A549 (cell line): Measurements from ENCODE around the gene SELENBP1. TPM values are rescaled to one million over a fixed set of nuclear protein-coding genes. Genes with fewer than 3 reads are reported as not detected.

Source experiments
- ATAC-seq, 2 experiments: fragments of 200-7000 bp in 1 of 2; fragments of >200 bp in 1 of 2; cut with Nextera tagmentation in 1 of 2; cut with Tn5 transposase in 1 of 2; 3 replicates each; pipeline versions ENCODE4 v1.8.0 to v1.9.1; 2018 to 2020; ENCODE audit warnings: mild to moderate bottlenecking in 1 of 2, moderate library complexity in 1 of 2
- CTCF ChIA-PET: fragments of 300-600 bp; sonication (Branson Sonifier 250); formaldehyde crosslinking; extraction: SDS; loops from one replicate; lab custom pipeline; 2021; ENCODE audit warnings: antibody characterized with exemption, inconsistent platforms; lab: Yijun Ruan, JAX
- POLR2A ChIA-PET: fragments of 350-600 bp; formaldehyde crosslinking; extraction: SDS; loops from one replicate; lab custom pipeline; 2021; ENCODE audit warnings: antibody characterized with exemption, inconsistent platforms; lab: Yijun Ruan, JAX
- DNase-seq, 2 experiments: peaks; one replicate each; pipeline versions ENCODE4 v3.0.0 to v3.0.0-alpha.2; 2011 to 2016; ENCODE audit warnings: low read depth in 1 of 2, low spot score in 1 of 2
- FAIRE-seq: peaks from 2 replicates; lab custom pipeline; 2011; peaks lifted over from hg19 to GRCh38; lab: Jason Lieb, UNC
- H3K27ac ChIP-seq, 2 experiments: fragments of >200 bp; sonication (Bioruptor Twin); formaldehyde crosslinking; 3 replicates each; pipeline ENCODE4 v1.5.1; 2016 to 2017
- H3K4me1 ChIP-seq: fragments of >200 bp; sonication (Bioruptor Twin); formaldehyde crosslinking; 3 replicates; pipeline ENCODE4 v1.6.1; 2016
- H3K4me2 ChIP-seq: fragments of >200 bp; sonication (Bioruptor Twin); formaldehyde crosslinking; 3 replicates; pipeline ENCODE4 v1.6.1; 2016
- H3K4me3 ChIP-seq: fragments of >200 bp; sonication (Bioruptor Twin); formaldehyde crosslinking; 3 replicates; pipeline ENCODE4 v1.5.1; 2016
- H3K9me3 ChIP-seq: fragments of >200 bp; sonication (Bioruptor Twin); formaldehyde crosslinking; 3 replicates; pipeline ENCODE4 v1.6.1; 2016
- BCL3 ChIP-seq: fragments of >200 bp; sonication (Bioruptor Twin); formaldehyde crosslinking; IDR thresholded peaks from 3 replicates; pipeline ENCODE4 v1.6.1; 2016
- BHLHE40 ChIP-seq: IDR thresholded peaks from 2 replicates; pipeline ENCODE4 v1.6.1; 2012; ENCODE audit warnings: low read depth, low read length, inconsistent platforms
- CBX8 ChIP-seq: fragments of 200-600 bp; sonication (generic); IDR thresholded peaks from 2 replicates; pipeline ENCODE4 v1.6.1; 2016
- CHD2 ChIP-seq: fragments of 150-350 bp; IDR thresholded peaks from 2 replicates; pipeline ENCODE4 v1.6.1; 2014; ENCODE audit warnings: low read length; ENCODE audit not compliant: partially characterized antibody
- CHD4 ChIP-seq: fragments of 200-600 bp; sonication (generic); IDR thresholded peaks from 2 replicates; pipeline ENCODE4 v1.6.1; 2016; ENCODE audit warnings: antibody characterized with exemption, mild to moderate bottlenecking, borderline replicate concordance
- EP300 ChIP-seq, 2 experiments: fragments of >200 bp; sonication (Bioruptor Twin); formaldehyde crosslinking; IDR thresholded peaks; 2 replicates in 1 of 2; 3 replicates in 1 of 2; pipeline ENCODE4 v1.6.1; 2016 to 2017
- FOSB ChIP-seq: fragments of 250-450 bp; sonication (Bioruptor Pico); IDR thresholded peaks from 2 replicates; pipeline ENCODE4 v1.5.0; 2020; ENCODE audit warnings: mild to moderate bottlenecking, moderate library complexity
- FOXS1 ChIP-seq: fragments of 250-450 bp; sonication (Bioruptor Pico); IDR thresholded peaks from 2 replicates; pipeline ENCODE4 v1.5.0; 2020; ENCODE audit warnings: mild to moderate bottlenecking, moderate library complexity
- HDAC2 ChIP-seq: fragments of 200-600 bp; sonication (generic); IDR thresholded peaks from 2 replicates; pipeline ENCODE4 v1.6.1; 2016
- HES2 ChIP-seq: fragments of >200 bp; sonication (Bioruptor Twin); formaldehyde crosslinking; IDR thresholded peaks from 2 replicates; pipeline ENCODE4 v1.6.1; 2016
- HEYL ChIP-seq: fragments of 250-450 bp; sonication (Bioruptor Pico); IDR thresholded peaks from 2 replicates; pipeline ENCODE4 v1.8.0; 2021; ENCODE audit warnings: mild to moderate bottlenecking, moderate library complexity
- HOXB5 ChIP-seq: fragments of 250-450 bp; sonication (Bioruptor Pico); IDR thresholded peaks from 2 replicates; pipeline ENCODE4 v1.5.0; 2020; ENCODE audit warnings: mild to moderate bottlenecking, moderate library complexity
- MAFK ChIP-seq: fragments of 450-650 bp; IDR thresholded peaks from 2 replicates; pipeline ENCODE4 v1.6.1; 2014; ENCODE audit not compliant: partially characterized antibody
- NFE2L2 ChIP-seq: fragments of 150-350 bp; conservative IDR thresholded peaks from 2 replicates; pipeline ENCODE4 v1.6.1; 2014; ENCODE audit warnings: low read length
- NPAS2 ChIP-seq: fragments of 250-450 bp; sonication (Bioruptor Pico); IDR thresholded peaks from 2 replicates; pipeline ENCODE4 v1.8.0; 2022; ENCODE audit warnings: mild to moderate bottlenecking, moderate library complexity, borderline replicate concordance
- PBX3 ChIP-seq: IDR thresholded peaks from 2 replicates; pipeline ENCODE4 v1.6.1; 2012
- PHF8 ChIP-seq: fragments of 200-600 bp; sonication (generic); IDR thresholded peaks from 2 replicates; pipeline ENCODE4 v1.6.1; 2016; ENCODE audit warnings: low read depth, mild to moderate bottlenecking, antibody characterized with exemption, moderate library complexity, borderline replicate concordance
- POLR2AphosphoS2 ChIP-seq: conservative IDR thresholded peaks from 2 replicates; pipeline ENCODE4 v1.6.1; 2012; ENCODE audit warnings: low read length, improper control_type of control experiment, inconsistent platforms
- RAD21 ChIP-seq, 2 experiments: fragments of >200 bp in 1 of 2; sonication (Bioruptor Twin) in 1 of 2; formaldehyde crosslinking in 1 of 2; IDR thresholded peaks in 1 of 2; conservative IDR thresholded peaks in 1 of 2; 2 replicates in 1 of 2; 3 replicates in 1 of 2; pipeline ENCODE4 v1.6.1; 2012 to 2018; ENCODE audit warnings: inconsistent platforms in 1 of 2
- RCOR1 ChIP-seq: fragments of 150-350 bp; IDR thresholded peaks from 2 replicates; pipeline ENCODE4 v1.6.1; 2014; ENCODE audit warnings: antibody characterized with exemption, low read length, low read depth
- SREBF2 ChIP-seq: fragments of 450-650 bp; IDR thresholded peaks from 2 replicates; pipeline ENCODE4 v1.6.1; 2014; ENCODE audit warnings: mild to moderate bottlenecking, moderate library complexity
- ZFP36 ChIP-seq: fragments of 450-650 bp; IDR thresholded peaks from 2 replicates; pipeline ENCODE4 v1.6.1; 2014; ENCODE audit warnings: borderline replicate concordance; ENCODE audit not compliant: partially characterized antibody
- ZSCAN20 ChIP-seq: fragments of 250-450 bp; sonication (Bioruptor Pico); IDR thresholded peaks from 2 replicates; pipeline ENCODE4 v1.8.0; 2022; ENCODE audit warnings: mild to moderate bottlenecking, moderate library complexity
- WGBS: methylation state at CpG from one replicate; pipeline ENCODE4 v1.1.6; 2017; ENCODE audit errors: missing lambda C conversion rate; 5-methylcytosine and 5-hydroxymethylcytosine counted together
- polyA plus RNA-seq, 4 experiments: library from polyadenylated mRNA; depleted of rRNA in 3 of 4; stranded (reverse); fragments of >200 nt; fragmentation: RNase III in 1 of 4; extraction: RNeasy Plus Mini Kit Qiagen cat#74134 plus additional on column Dnase treatment in 1 of 4; gene quantifications; 2 replicates in 3 of 4; 3 replicates in 1 of 4; pipeline ENCODE4 v1.2.3, GENCODE V29; 2011 to 2017
- TF ChIP-seq, protein P1 (sequence below): fragments of 150-350 bp; IDR thresholded peaks from 2 replicates; pipeline ENCODE4 v1.6.1; 2014; ENCODE audit warnings: low read depth, mild to moderate bottlenecking, low read length
- TF ChIP-seq, protein P2 (sequence below): fragments of 200-600 bp; sonication (generic); IDR thresholded peaks from 2 replicates; pipeline ENCODE4 v1.6.1; 2016; ENCODE audit warnings: antibody characterized with exemption, mild to moderate bottlenecking, moderate library complexity
- TF ChIP-seq, protein P3 (sequence below): fragments of 250-450 bp; sonication (Bioruptor Pico); IDR thresholded peaks from 2 replicates; pipeline ENCODE4 v1.5.0; 2020; ENCODE audit warnings: low read depth, mild to moderate bottlenecking, moderate library complexity

The SELENBP1 gene
- polyA plus RNA-seq, 2 of the 4 experiments (the other 2 are of a cell fraction) = 12.8 to 28.6 TPM

- CTCF ChIA-PET = interaction anchor here (1.0 to 4.4 kb wide), 6 partner anchors 17 to 334 kb away, joined by 4 to 32 read pairs (median 6); no protein-coding TSS in a partner anchor
- no peak for DNase-seq
- TF ChIP-seq RCOR1 = no peak
- TF ChIP-seq NPAS2 (CRISPR knock-in tag) = no peak
- TF ChIP-seq EP300 (IDR thresholded peaks at IDR 0.05) = no peak
- TF ChIP-seq HOXB5 (CRISPR knock-in tag) = no peak
- no peak for TF ChIP-seq HEYL
- no peak for TF ChIP-seq ZSCAN20 (CRISPR knock-in tag)
- no peak for TF ChIP-seq RAD21 (conservative IDR thresholded peaks at IDR 0.05 in 1 of 2, IDR thresholded peaks at IDR 0.05 in 1 of 2)
- no peak for TF ChIP-seq ZFP36
- TF ChIP-seq PBX3 = no peak
- peak overlapping the region; percentile 92 for H3K4me2 ChIP-seq
- no peak for ATAC-seq
- 92% methylated on average over 13 of the region's 13 CpGs for WGBS
- H3K4me1 ChIP-seq = peaks cover 16% of the 10 kb centered on the region
- no peak for FAIRE-seq
- POLR2A ChIA-PET = interaction anchor here (1.3 to 1.4 kb wide), 2 partner anchors 90 to 362 kb away, joined by 3 to 4 read pairs; partner anchors contain the start of gene MRPL9
- H3K4me3 ChIP-seq = peak overlapping the region; percentile 69; the same call in 1 of the 3 replicates
- H3K27ac ChIP-seq = no peak overlapping the region
- no peaks in the 10 kb centered on the region for H3K9me3 ChIP-seq
Observed at GRCh38 chr1:151401125-151401788, 28.8 kb upstream of the SELENBP1 start.

- DNase-seq (peak; percentile 88 to 95), ATAC-seq (peak; percentile 92 to 94), FAIRE-seq (peak; percentile 59)
- Histone ChIP-seq H3K4me3 (peak within 1 kb of the TSS; percentile 69), H3K4me2 (peak within 1 kb of the TSS; percentile 92), H3K9me3 (peaks cover 2% of the 10 kb centered on the region; the same call in 1 of the 3 replicates), H3K27ac (peak within 1 kb of the TSS; percentile 84 to 95), H3K4me1 (peaks cover 16% of the 10 kb centered on the region)
- CTCF ChIA-PET = interaction anchor here (0.6 to 4.4 kb wide), 19 partner anchors 8 to 335 kb away, joined by 3 to 32 read pairs (median 4); partner anchors contain the start of genes RFX5 and SELENBP1
- POLR2A ChIA-PET = interaction anchor here (0.6 to 1.9 kb wide), 9 partner anchors 13 to 363 kb away, joined by 3 to 9 read pairs (median 3); partner anchors contain the start of genes MRPL9, PI4KB, PSMD4 and RFX5
- 2% methylated on average over 61 of the region's 63 CpGs for WGBS
- TF ChIP-seq BCL3 (peak; percentile 66; the same call in 1 of the 3 replicates), CHD4 (no peak), MAFK (peak; percentile 18), SREBF2 (no peak), CBX8 (no peak), RAD21 (conservative IDR thresholded peaks at IDR 0.05 in 1 of 2, IDR thresholded peaks at IDR 0.05 in 1 of 2) (peak; percentile 57 to 58), POLR2AphosphoS2 (no peak), PHF8 (peak; percentile 95), NFE2L2 (no peak), FOSB (CRISPR knock-in tag) (no peak), CHD2 (no peak), BHLHE40 (no peak), FOXS1 (CRISPR knock-in tag) (no peak), HEYL (no peak), HDAC2 (no peak), HES2 (no peak)
- TF ChIP-seq, protein P1, sequence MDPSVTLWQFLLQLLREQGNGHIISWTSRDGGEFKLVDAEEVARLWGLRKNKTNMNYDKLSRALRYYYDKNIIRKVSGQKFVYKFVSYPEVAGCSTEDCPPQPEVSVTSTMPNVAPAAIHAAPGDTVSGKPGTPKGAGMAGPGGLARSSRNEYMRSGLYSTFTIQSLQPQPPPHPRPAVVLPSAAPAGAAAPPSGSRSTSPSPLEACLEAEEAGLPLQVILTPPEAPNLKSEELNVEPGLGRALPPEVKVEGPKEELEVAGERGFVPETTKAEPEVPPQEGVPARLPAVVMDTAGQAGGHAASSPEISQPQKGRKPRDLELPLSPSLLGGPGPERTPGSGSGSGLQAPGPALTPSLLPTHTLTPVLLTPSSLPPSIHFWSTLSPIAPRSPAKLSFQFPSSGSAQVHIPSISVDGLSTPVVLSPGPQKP = no peak
- TF ChIP-seq, protein P2, sequence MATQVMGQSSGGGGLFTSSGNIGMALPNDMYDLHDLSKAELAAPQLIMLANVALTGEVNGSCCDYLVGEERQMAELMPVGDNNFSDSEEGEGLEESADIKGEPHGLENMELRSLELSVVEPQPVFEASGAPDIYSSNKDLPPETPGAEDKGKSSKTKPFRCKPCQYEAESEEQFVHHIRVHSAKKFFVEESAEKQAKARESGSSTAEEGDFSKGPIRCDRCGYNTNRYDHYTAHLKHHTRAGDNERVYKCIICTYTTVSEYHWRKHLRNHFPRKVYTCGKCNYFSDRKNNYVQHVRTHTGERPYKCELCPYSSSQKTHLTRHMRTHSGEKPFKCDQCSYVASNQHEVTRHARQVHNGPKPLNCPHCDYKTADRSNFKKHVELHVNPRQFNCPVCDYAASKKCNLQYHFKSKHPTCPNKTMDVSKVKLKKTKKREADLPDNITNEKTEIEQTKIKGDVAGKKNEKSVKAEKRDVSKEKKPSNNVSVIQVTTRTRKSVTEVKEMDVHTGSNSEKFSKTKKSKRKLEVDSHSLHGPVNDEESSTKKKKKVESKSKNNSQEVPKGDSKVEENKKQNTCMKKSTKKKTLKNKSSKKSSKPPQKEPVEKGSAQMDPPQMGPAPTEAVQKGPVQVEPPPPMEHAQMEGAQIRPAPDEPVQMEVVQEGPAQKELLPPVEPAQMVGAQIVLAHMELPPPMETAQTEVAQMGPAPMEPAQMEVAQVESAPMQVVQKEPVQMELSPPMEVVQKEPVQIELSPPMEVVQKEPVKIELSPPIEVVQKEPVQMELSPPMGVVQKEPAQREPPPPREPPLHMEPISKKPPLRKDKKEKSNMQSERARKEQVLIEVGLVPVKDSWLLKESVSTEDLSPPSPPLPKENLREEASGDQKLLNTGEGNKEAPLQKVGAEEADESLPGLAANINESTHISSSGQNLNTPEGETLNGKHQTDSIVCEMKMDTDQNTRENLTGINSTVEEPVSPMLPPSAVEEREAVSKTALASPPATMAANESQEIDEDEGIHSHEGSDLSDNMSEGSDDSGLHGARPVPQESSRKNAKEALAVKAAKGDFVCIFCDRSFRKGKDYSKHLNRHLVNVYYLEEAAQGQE = no peak
- TF ChIP-seq, protein P3, sequence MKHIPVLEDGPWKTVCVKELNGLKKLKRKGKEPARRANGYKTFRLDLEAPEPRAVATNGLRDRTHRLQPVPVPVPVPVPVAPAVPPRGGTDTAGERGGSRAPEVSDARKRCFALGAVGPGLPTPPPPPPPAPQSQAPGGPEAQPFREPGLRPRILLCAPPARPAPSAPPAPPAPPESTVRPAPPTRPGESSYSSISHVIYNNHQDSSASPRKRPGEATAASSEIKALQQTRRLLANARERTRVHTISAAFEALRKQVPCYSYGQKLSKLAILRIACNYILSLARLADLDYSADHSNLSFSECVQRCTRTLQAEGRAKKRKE = no peak
Observed at GRCh38 chr1:151399324-151400171, 27.0 kb upstream of the SELENBP1 start, which contains the start of gene PSMB4. PSMB4 (plus strand) TSS chr1:151399573; CDS start chr1:151399588, 15 bp downstream.
